Upper lobe of left lung (tissue), 6 donors: ENCODE measurements around the gene MCEMP1. TPM values are rescaled to one million over a fixed set of nuclear protein-coding genes. Genes with fewer than 3 reads are reported as not detected.

Experiments used
- total RNA-seq, 6 donors: library from RNA; depleted of rRNA in 4 of 6; stranded (reverse); fragments of >200 nt in 4 of 6; gene quantifications; one replicate each; pipeline versions ENCODE4 v1.1.0 to v1.2.1, GENCODE V29; 2016 to 2021
- donor health status: DM: no; HTN: no; CAD: no; lungs with moderate emphysema.
- donor health status: DM: no; HTN: yes; CAD: no; lungs with severe emphysema.

Gene MCEMP1
- total RNA-seq, 6 donors from 2014 or later = 9.4 to 160 (median 36.6) TPM

Other genes with a start within 250 kb of the MCEMP1 start
- 1 to 10 TPM; 2.3 to 9.1 (median 5.4) TPM for gene PEX11G, start 188.1 kb upstream of the MCEMP1 start, total RNA-seq
- gene ZNF358, start 161.0 kb upstream of the MCEMP1 start, total RNA-seq = 100 to 1,000 TPM in 1 of 6 donors, 10 to 100 TPM in 5; 31.1 to 116 (median 57.8) TPM
- gene MCOLN1, start 154.5 kb upstream of the MCEMP1 start, total RNA-seq = 100 to 1,000 TPM in 2 of 6 donors, 10 to 100 TPM in 4; 12.9 to 118 (median 69.7) TPM
- 100 to 1,000 TPM; 125 to 412 (median 328) TPM for gene PNPLA6, start 141.4 kb upstream of the MCEMP1 start, total RNA-seq
- gene CAMSAP3, start 81.2 kb upstream of the MCEMP1 start, total RNA-seq = 10 to 100 TPM; 12.2 to 63.9 (median 31.2) TPM
- 10 to 100 TPM; 35.7 to 81.7 (median 51.4) TPM for gene XAB2, start 47.5 kb upstream of the MCEMP1 start, total RNA-seq
- 100 to 1,000 TPM in 2 of 6 donors, 10 to 100 TPM in 4; 21.3 to 133 (median 71.3) TPM for gene PET100, start 47.3 kb upstream of the MCEMP1 start, total RNA-seq
- gene PCP2, start 43.4 kb upstream of the MCEMP1 start, total RNA-seq = 10 to 100 TPM in 1 of 6 donors, 1 to 10 TPM in 4, not detected in 1; 2.3 to 21.0 (median 3.3) TPM
- 100 to 1,000 TPM; 111 to 562 (median 249) TPM for gene STXBP2, start 40.0 kb upstream of the MCEMP1 start, total RNA-seq
- gene RETN, start 8.0 kb upstream of the MCEMP1 start, total RNA-seq = 10 to 100 TPM in 3 of 6 donors, 1 to 10 TPM in 3; 2.5 to 59.2 (median 13.8) TPM
- 100 to 1,000 TPM in 1 of 6 donors, 10 to 100 TPM in 5; 33.9 to 105 (median 52.0) TPM for gene TRAPPC5, start 3.7 kb downstream of the MCEMP1 start, total RNA-seq
- 1 to 10 TPM in 1 of 6 donors, under 1 TPM in 1, not detected in 4; 0.83 to 2.9 TPM for gene FCER2, start 25.0 kb downstream of the MCEMP1 start, total RNA-seq
- gene CLEC4G, start 55.0 kb downstream of the MCEMP1 start, total RNA-seq = 1 to 10 TPM in 3 of 6 donors, under 1 TPM in 1, not detected in 2; 0.40 to 2.5 (median 1.5) TPM
- gene CD209, start 70.4 kb downstream of the MCEMP1 start, total RNA-seq = 10 to 100 TPM in 1 of 6 donors, 1 to 10 TPM in 3, under 1 TPM in 2; 0.55 to 14.8 (median 1.7) TPM
- gene CLEC4M, start 86.2 kb downstream of the MCEMP1 start, total RNA-seq = 1 to 10 TPM in 4 of 6 donors, under 1 TPM in 1, not detected in 1; 0.86 to 7.4 (median 3.1) TPM
- gene EVI5L, start 153.1 kb downstream of the MCEMP1 start, total RNA-seq = 10 to 100 TPM; 12.0 to 24.1 (median 15.6) TPM
- gene PRR36, start 197.3 kb downstream of the MCEMP1 start, total RNA-seq = 1 to 10 TPM in 5 of 6 donors, under 1 TPM in 1; 0.46 to 9.4 (median 2.7) TPM
- 10 to 100 TPM in 1 of 6 donors, 1 to 10 TPM in 5; 1.0 to 11.7 (median 6.9) TPM for gene LRRC8E, start 211.4 kb downstream of the MCEMP1 start, total RNA-seq
- gene MAP2K7, start 226.8 kb downstream of the MCEMP1 start, total RNA-seq = 10 to 100 TPM; 21.1 to 61.8 (median 33.0) TPM
- gene TGFBR3L, start 237.7 kb downstream of the MCEMP1 start, total RNA-seq = 1 to 10 TPM in 1 of 6 donors, under 1 TPM in 1, not detected in 4; 0.37 to 1.1 TPM
- 10 to 100 TPM in 5 of 6 donors, 1 to 10 TPM in 1; 5.2 to 28.0 (median 19.2) TPM for gene SNAPC2, start 243.2 kb downstream of the MCEMP1 start, total RNA-seq
- gene CTXN1, start 249.0 kb downstream of the MCEMP1 start, total RNA-seq = 10 to 100 TPM in 3 of 6 donors, 1 to 10 TPM in 3; 1.2 to 28.3 (median 13.4) TPM